HL-60/S4 treated with phorbol 12-myristate 13-acetate at 8.2 ng/mL for 4 days and 3 days (cell line): ENCODE data around the gene POMT2.
"Not testable (repeated sequence)": the region's sequence is repeated elsewhere in the genome, so short reads cannot be mapped to it uniquely, and the experiment has no call there.

Experiments used
- in situ Hi-C: fragments of 300-500 bp; cut with MboI; formaldehyde crosslinking; loops from 2 replicates; pipeline ENCODE4 v1.15.0; 2022; ENCODE audit warnings: low sequenced_read_pairs

POMT2 gene

DNA sequence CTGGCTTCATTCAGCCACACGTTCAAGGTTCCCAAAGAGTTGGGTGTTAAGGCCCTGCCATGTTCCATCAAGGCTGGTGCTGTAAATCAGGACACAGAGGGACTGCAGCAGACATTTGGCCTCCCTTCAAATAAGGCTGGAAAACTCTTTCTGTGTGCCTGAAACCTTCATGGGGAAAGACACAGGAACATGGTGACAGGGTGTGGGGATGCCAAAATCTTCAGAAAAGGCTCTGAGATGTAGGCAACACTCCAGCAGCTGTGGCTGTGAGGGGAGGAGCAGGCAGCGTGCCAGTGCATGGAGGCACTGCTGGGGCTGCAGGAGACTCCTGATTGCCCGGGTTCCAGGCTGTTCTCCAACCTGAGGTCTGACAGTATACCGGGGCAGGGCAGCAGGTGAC, 15.0 kb downstream of the POMT2 start:
- in situ Hi-C loops: loop anchor here (25.0 kb wide), 2 partner anchors 168 to 443 kb away; partner anchors contain the start of gene ZDHHC22

DNA sequence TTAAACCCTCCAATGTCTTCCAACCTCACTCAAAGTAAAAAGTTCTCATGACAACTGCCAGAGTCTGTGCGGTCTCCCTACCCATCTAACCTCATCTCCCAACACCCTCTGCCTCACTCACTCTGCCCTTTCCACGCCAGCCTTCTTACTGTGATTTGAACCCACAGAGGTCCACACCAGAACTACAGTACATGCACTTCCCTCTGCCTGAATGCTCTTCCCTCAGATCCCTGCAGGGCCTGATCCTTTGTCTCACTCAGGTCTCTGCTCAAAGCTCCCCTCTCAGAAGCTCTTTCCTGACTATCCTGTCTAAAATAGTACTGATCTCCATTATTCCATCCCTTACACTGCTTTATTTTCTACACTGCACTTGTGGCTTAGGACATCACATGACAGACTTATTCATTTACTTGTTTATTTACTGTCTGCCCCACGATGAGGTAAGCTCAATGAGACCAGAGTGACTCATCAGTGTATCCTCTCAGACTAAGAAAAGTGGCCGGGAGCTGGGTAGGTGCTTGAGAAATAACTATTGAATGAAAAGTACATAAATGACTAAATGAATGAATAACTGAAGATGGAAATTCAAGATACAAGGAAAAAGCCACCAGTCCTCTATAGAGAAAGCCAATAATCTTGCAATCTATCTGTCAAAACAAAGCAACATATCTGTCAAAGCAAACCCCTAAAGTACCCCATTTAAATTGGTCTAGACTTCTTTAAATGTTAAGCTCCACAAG, 17.1 kb downstream of the POMT2 start:
- in situ Hi-C loops: loop anchor here (25.0 kb wide), 2 partner anchors 166 to 441 kb away; partner anchors contain the start of gene ZDHHC22

- in situ Hi-C loops: loop anchor here (25.0 kb wide), 2 partner anchors 166 to 441 kb away; partner anchors contain the start of gene ZDHHC22
Observed at GRCh38 chr14:77302926-77303325, 17.8 kb downstream of the POMT2 start.

GRCh38 chr14:77301103-77301502, 19.6 kb downstream of the POMT2 start:
- in situ Hi-C loops: loop anchor here (25.0 kb wide), 2 partner anchors 164 to 439 kb away; partner anchors contain the start of gene ZDHHC22

GRCh38 chr14:77299771-77300170, 20.9 kb downstream of the POMT2 start:
- in situ Hi-C loops: loop anchor here (25.0 kb wide), 2 partner anchors 162 to 437 kb away; partner anchors contain the start of gene ZDHHC22

DNA sequence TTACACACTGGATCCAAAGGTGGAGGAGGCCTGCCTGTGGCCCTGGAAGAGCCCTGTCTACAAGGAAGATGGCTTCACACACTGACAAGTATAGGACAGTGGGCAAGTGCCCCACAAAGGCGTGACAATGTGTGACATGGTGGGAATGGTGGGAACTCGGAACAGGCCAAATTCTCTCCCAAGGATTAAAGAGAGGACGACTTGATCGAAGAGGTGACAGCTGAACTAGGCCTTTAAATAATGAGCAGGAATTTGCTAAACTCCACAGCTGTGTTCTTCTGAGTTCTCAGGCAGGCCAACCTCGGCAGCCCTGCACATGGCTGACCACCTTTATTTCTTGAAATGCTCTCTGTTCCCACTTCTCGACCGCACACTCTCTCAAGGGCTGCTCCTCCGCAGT, 23.8 kb downstream of the POMT2 start:
- in situ Hi-C loops: no loop called here

- in situ Hi-C loops: no loop called here
Observed at GRCh38 chr14:77296155-77296554, 24.5 kb downstream of the POMT2 start.

DNA sequence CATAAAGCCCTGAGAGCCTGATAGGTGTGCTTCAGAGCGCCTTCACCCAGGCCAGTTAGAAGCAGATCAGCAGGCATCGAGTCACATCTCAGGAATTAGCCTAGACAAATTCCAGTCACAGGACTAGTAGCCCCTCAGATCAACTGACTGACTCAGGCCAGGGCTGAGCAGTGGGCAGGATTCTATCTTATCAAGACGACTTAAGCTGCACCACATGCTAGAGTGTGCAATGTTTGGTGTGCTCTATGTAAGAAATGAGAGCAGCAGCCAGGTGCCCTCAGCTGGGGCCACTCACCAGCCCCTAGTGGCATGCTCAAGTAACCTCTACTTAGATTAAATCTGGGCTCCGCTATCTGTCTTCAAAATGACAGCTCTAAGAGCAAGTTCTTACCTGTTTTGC, 30.0 kb downstream of the POMT2 start:
- in situ Hi-C loops: no loop called here

DNA sequence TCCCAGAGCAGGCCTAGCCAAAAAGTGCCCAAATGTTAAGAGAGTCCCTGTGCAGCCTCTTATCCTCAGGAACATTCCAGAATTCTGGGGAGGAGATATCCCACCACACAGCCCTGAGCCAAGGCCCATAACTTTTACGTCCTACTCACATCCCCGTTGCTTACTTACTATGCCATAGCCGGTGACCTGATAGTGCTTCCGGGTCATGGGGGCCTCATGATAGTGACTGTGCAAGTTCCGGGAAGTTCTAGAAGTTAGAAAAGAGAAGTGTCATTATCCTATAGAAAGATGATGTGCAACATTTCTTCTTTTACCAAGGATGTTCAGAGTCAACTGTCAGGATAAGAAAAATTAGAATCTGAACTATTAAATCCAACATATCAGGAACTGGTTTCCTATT, 34.1 kb downstream of the POMT2 start:
- in situ Hi-C loops: no loop called here

DNA sequence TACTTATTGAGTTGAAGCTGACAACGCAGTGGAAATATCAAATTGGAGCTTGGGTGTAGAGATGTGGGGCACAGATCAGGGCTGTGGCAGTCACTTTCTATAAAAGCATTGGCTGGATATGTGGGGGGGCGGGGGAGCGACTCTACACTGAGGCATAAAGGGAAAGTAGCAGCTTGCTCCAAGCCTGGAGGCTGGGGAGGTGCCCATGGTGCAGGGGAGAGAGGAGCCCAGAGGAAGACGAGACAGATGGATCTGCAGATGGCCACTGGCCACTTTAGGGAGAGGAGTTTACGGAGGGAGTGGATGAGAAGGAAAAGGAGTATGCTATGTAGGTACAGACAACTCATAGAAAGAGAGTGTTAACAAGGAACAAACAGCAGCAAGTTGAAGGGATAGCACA, 36.2 kb downstream of the POMT2 start:
- in situ Hi-C loops: no loop called here

- in situ Hi-C loops: no loop called here
Observed at GRCh38 chr14:77284066-77284465, 36.6 kb downstream of the POMT2 start.

DNA sequence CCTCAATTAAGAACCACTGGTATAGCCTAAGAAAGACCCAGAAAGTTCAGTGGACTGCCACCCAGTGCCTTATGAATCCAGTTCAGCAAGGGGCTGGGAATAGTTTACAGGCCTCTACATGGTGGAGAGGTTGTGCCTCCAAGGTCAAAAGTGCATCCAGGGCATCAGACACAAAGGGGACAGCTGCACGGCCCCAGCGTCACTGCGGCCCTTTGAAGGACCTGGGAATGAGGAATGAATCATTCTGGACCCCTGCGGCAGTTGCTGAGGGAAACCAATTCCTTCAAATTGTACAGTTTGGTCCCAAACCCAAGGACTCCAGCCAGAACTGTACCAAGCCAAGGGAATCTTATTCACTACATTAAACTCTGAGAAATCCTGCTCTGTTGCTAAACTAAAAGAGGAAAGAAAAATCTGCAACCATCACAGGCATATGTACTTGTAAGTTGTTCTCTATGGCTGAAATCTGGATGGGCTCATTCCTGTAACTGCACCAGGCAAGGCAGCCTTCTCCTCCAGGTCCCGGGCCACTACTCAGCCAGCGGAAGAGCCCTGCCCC, 38.8 kb downstream of the POMT2 start:
- in situ Hi-C loops: no loop called here

DNA sequence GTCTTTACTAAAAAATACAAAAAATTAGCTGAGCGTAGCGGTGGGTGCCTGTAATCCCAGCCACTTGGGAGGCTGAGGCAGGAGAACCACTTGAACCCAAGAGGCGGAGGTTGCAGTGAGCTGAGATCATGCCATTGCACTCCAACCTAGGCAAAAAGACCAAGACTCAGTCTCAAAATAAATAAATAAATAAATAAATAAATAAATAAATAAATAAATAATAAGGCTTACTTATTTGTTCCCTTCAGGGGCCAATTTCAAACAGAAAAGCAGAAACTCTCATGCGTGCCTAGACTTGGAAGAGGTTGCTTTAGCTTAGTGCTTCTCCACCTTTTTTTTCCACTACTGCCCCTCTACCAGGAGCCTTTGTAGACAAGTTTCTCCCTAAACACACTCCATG, 39.8 kb downstream of the POMT2 start:
- in situ Hi-C loops: not testable (repeated sequence)

GRCh38 chr14:77279719-77280118, 41.0 kb downstream of the POMT2 start:
- in situ Hi-C loops: no loop called here

DNA sequence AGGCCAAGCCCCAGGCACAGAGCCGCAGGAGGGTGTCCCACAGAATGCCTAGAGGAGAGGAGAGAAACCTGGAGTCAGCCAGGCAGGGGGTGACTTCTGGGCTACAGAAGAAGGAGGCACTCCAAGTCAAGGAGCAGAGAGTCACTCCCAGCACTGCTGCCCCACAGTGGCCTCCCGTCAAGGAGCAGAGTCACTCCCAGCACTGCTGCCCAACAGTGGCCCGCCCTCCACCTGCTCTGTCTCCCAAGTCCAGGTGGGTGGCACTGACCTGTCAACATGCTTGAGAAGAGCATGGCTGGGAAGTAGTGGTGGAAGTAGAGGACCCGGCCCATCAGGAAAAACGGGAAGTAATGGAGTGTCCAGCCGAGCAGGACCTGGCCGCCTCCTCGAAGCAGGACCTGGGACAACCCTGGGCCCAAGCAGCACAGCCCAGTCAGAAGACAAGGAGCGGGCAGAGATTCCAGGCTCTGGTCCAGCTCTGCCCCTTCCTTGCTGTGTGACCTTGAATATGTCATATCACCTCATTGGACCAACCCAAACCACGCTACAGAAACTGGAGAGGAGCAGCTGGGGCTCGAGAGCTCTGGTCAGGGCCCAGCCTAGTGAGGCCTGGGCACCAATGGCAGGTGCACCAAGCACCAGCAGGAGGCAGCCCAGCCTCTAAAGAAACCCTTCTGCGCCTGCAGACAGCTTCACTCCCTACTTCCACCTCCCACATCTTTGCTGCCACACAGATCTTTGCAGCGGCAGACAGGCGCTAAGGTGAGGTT, 42.0 kb downstream of the POMT2 start:
- in situ Hi-C loops: no loop called here

DNA sequence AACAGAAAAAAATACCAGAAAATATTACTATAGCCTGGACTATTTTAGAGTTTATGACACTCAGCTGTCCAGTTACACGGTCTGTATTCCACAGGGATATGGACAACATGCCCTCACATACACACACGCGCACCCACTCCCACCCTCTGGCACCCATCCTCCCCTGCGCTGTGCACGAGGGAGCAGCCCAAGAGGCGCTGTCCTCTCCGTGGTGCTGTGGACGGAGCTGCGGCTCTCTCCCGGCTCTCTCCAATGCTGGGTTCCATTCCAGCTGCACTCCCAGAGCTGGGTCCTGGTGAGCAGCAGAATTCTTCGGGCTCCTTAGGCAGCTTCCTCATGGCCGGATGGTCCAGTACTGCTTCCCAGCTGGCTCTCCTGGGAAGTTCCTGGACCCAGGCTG, 43.7 kb downstream of the POMT2 start:
- in situ Hi-C loops: no loop called here

- in situ Hi-C loops: no loop called here
Observed at GRCh38 chr14:77276295-77276935, 44.3 kb downstream of the POMT2 start.

- in situ Hi-C loops: no loop called here
Observed at GRCh38 chr14:77275601-77276017, 45.1 kb downstream of the POMT2 start.

DNA sequence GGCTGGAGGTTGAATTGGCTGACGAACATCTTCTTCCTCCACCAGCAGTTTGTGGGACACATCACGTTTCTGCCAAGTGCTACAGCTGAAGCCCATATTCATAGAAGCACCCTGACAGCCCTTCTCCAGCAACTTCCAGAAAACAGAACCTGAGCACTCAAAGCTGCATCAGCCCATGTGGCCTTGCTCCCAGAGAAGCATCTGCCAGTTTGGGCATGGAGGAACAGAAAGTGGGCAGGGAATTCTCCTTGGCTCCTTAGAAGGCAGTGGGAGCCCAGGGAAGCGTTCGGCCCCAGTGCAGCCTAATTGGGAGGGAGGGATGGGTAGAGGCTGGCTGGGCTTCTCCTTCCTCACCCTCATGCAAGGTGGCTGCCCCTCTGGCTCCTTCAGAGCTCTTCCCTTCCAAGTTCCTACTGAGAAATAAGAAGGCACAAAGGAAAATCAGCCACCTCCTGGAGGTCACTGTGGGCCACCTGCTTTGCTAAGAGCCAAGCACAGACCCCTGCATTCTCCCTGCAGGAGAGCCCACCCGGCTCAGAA, 45.6 kb downstream of the POMT2 start:
- in situ Hi-C loops: no loop called here

GRCh38 chr14:77273796-77274195, 46.9 kb downstream of the POMT2 start:
- in situ Hi-C loops: no loop called here

DNA sequence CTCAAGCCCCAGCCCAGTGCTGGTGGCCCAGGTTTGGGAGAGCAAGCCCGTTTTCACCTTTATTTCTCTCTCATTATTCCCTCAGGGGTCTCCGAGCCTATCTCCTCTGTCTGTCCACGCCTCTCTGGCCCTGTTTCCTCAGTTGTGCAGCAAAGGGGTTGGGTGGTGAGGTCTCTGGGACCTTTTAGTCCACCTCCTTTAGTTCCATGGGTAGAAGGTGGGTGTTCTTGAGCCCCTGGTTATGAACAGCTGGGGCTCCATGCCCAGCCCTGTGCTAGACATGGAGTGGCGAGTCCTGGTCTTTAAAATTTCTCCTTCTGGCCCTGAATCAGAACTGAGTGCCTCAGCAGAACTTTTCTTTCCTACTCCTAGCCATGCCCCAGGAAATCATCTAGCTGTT, 48.4 kb downstream of the POMT2 start:
- in situ Hi-C loops: no loop called here
